Dendritic cell treated with granulocyte-macrophage colony-stimulating factor and Interleukin-4, amounts not matched to agents 40 ng/mL and 50 ng/mL, for 4 days (primary cell): Measurements from ENCODE around the gene PANK1.

Experiments used
- H3K27ac Mint-ChIP-seq: one replicate; pipeline ENCODE4 v1.8.0; 2022; ENCODE audit warnings: mild to moderate bottlenecking, mixed read lengths
- H3K27me3 Mint-ChIP-seq: one replicate; pipeline ENCODE4 v1.8.0; 2022; ENCODE audit warnings: mild to moderate bottlenecking, mixed read lengths
- H3K36me3 Mint-ChIP-seq: one replicate; pipeline ENCODE4 v1.8.0; 2022; ENCODE audit warnings: low read depth, mixed read lengths
- H3K4me1 Mint-ChIP-seq: one replicate; pipeline ENCODE4 v1.8.0; 2022; ENCODE audit warnings: low read depth, mixed read lengths
- H3K4me3 Mint-ChIP-seq: one replicate; pipeline ENCODE4 v1.8.0; 2022; ENCODE audit warnings: mild to moderate bottlenecking, moderate library complexity, mixed read lengths
- H3K9me3 Mint-ChIP-seq: one replicate; pipeline ENCODE4 v1.8.0; 2022; ENCODE audit warnings: mixed read lengths
- intact Hi-C: fragments of 100-400 bp; cut with micrococcal nuclease; formaldehyde crosslinking; loops from one replicate; pipeline ENCODE4 v1.15.0; 2022

Gene PANK1

GRCh38 chr10:89664203-89664602 is 19.2 kb upstream of the PANK1 start:
- Mint-ChIP-seq H3K4me3 (no peak overlapping the region), H3K9me3 (no peaks in the 10 kb centered on the region), H3K4me1 (peaks cover 9% of the 10 kb centered on the region), H3K27ac (no peak overlapping the region), H3K36me3 (no peaks in the 10 kb centered on the region), H3K27me3 (no peaks in the 10 kb centered on the region)
- intact Hi-C loops = no loop called here

- H3K4me1 Mint-ChIP-seq = no peaks in the 10 kb centered on the region
- no peaks in the 10 kb centered on the region for H3K9me3 Mint-ChIP-seq
- no peaks in the 10 kb centered on the region for H3K27me3 Mint-ChIP-seq
- intact Hi-C loops = no loop called here
- H3K27ac Mint-ChIP-seq = no peak overlapping the region
- H3K4me3 Mint-ChIP-seq = no peak overlapping the region
- H3K36me3 Mint-ChIP-seq = no peaks in the 10 kb centered on the region
These were observed 18.1 kb upstream of the PANK1 start for GRCh38 chr10:89663144-89663543.

- Mint-ChIP-seq H3K9me3 (no peaks in the 10 kb centered on the region), H3K4me3 (no peak overlapping the region), H3K4me1 (no peaks in the 10 kb centered on the region), H3K27ac (no peak overlapping the region), H3K36me3 (no peaks in the 10 kb centered on the region), H3K27me3 (no peaks in the 10 kb centered on the region)
- intact Hi-C loops = no loop called here
These were observed 17.6 kb upstream of the PANK1 start for GRCh38 chr10:89662596-89662995.

DNA sequence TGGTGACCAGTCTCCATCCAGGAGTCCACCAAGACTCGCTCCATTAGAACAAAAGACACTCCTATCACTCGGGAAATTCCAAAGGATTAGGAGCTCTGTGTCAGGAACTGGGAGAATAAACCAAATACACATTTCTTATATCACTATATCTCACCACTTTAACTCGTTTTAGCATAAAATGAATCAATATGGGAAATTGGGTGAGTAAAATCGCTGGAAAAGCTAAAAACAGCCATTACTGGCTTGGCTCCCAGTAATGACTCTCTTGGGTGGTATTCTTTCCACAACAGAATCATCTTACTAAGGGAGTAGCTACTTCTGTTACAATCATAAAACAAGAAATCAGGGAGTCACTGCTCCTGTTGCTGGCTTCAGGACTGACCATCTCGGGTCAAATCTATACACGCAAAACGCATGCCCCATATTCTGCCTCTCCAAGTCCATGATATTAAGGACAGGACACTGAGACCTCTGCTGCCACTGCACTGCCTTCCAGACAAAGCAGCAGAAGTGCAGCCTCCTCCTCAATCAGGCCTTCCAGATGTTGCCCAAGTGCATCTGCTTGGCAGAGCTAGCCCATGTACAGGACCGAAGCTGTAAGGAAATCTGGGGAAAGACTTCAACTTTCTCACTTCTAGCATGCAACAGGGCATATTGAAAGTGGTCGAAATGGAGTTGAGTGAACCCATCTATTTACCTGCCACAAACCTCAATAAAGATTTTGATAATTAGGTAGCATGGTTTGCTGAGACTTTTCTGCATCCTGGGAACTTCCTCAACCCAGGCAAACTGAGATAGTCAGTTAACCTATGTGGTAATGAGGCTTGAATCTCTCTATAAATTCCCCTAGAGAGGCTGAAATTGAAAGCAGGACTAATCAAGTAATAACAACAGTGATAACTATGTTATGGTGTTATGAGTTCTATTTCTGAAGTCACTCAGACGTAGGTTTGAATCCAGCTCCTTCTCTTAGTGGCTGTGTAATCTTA is 14.4 kb upstream of the PANK1 start:
- Mint-ChIP-seq H3K4me1 (no peaks in the 10 kb centered on the region), H3K27ac (no peak overlapping the region), H3K9me3 (no peaks in the 10 kb centered on the region), H3K4me3 (no peak overlapping the region), H3K27me3 (no peaks in the 10 kb centered on the region), H3K36me3 (no peaks in the 10 kb centered on the region)
- intact Hi-C loops = no loop called here

- Mint-ChIP-seq H3K4me1 (peaks cover 7% of the 10 kb centered on the region), H3K27me3 (no peaks in the 10 kb centered on the region), H3K4me3 (no peak overlapping the region), H3K27ac (no peak overlapping the region), H3K36me3 (no peaks in the 10 kb centered on the region), H3K9me3 (no peaks in the 10 kb centered on the region)
- intact Hi-C loops = no loop called here
These were observed 12.3 kb upstream of the PANK1 start for GRCh38 chr10:89657302-89657701.

DNA sequence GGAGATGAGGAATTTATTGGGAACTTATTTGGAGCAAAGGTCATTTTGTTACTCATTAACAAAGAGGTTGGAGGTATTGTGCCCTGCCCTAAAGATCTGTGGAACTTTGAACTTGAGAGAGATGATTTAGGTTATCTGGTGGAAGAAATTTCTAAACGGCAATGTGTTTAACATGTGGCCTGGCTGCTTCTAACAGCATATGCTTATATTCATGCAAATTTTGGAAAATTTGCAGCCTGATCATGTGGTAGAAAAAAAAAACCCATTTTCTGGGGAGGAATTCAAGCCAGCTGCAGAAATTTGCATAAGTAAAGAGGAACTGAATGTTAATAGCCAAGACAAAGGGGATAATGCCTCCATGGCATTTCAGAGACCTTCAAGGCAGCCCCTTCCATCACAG is 10.7 kb upstream of the PANK1 start:
- Mint-ChIP-seq H3K4me3 (no peak overlapping the region), H3K27me3 (no peaks in the 10 kb centered on the region), H3K9me3 (no peaks in the 10 kb centered on the region), H3K27ac (no peak overlapping the region), H3K4me1 (peaks cover 10% of the 10 kb centered on the region), H3K36me3 (no peaks in the 10 kb centered on the region)
- intact Hi-C loops = no loop called here

DNA sequence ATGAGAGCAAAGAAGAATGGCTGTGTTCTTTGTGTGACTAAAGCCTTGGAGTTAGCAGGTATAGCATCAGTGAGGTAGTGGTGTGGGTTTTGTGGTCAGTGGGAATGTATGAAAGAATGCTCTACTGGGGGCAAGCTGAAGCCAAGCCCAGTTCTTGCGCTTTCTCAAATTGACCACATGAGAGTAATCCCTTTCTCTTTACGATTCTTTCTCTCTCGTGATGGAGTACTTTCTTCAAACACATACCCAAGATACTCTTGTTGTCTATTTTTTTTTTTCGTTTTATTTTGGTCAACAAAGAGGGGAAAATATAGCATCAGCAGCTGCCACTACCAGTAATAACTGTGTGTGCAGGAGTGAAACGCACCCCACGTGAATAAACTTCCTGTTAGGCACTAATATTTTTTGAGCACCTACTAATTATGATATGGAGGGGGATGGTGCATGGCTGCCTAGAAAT is 8.4 kb upstream of the PANK1 start:
- peaks cover 7% of the 10 kb centered on the region for H3K27me3 Mint-ChIP-seq

GRCh38 chr10:89652806-89653370 is 7.8 kb upstream of the PANK1 start:
- peaks cover 9% of the 10 kb centered on the region for H3K27me3 Mint-ChIP-seq
- no peak overlapping the region for H3K4me3 Mint-ChIP-seq
- H3K9me3 Mint-ChIP-seq = no peaks in the 10 kb centered on the region
- H3K4me1 Mint-ChIP-seq = peaks cover 10% of the 10 kb centered on the region
- intact Hi-C loops = no loop called here
- H3K27ac Mint-ChIP-seq = no peak overlapping the region
- H3K36me3 Mint-ChIP-seq = no peaks in the 10 kb centered on the region

More for the DNA sequence above, 8.4 kb upstream of the PANK1 start:
- no peaks in the 10 kb centered on the region for H3K9me3 Mint-ChIP-seq
- H3K4me3 Mint-ChIP-seq = no peak overlapping the region
- H3K36me3 Mint-ChIP-seq = no peaks in the 10 kb centered on the region
- intact Hi-C loops = no loop called here
- H3K4me1 Mint-ChIP-seq = peaks cover 10% of the 10 kb centered on the region
- no peak overlapping the region for H3K27ac Mint-ChIP-seq

GRCh38 chr10:89651916-89652573 is 7.0 kb upstream of the PANK1 start:
- Mint-ChIP-seq H3K36me3 (no peaks in the 10 kb centered on the region), H3K9me3 (no peaks in the 10 kb centered on the region), H3K4me1 (peaks cover 13% of the 10 kb centered on the region), H3K4me3 (no peak overlapping the region), H3K27me3 (peaks cover 9% of the 10 kb centered on the region), H3K27ac (no peak overlapping the region)
- intact Hi-C loops = no loop called here

DNA sequence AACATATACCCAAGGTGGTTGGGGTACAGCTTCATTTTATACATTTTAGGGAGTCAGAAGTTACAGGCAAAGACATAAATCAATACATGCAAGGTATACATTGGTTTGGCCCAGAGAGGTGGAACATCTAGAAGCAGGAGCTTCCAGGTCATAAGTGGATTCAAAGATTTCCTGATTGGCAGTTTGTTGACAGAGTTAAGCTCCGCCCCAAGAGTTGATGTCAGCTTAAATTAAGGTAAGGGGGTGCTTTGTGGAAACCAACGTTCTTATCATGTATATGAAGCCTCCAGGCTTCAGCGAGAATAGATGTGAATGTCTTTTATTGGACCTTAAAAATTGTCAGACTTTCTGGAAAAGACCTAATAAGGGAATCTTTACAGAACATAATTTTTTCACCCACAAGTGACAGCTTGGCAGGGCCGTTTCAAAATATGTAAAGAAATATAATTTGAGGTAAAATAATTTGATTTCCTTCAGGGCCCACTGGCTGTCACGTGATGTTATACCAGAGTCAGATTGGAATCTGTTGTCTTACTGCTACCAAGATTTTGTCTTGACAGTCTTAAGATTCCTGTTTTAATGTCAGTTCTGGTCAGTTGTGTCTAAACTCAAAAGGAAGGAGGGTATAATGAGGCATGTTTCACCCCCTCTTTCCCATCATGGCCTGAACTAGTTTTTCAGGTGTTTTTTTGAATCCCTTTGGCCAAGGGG is 6.3 kb upstream of the PANK1 start:
- Mint-ChIP-seq H3K4me3 (no peak overlapping the region), H3K4me1 (peaks cover 20% of the 10 kb centered on the region), H3K36me3 (no peaks in the 10 kb centered on the region), H3K27me3 (peaks cover 14% of the 10 kb centered on the region), H3K27ac (no peak overlapping the region), H3K9me3 (no peaks in the 10 kb centered on the region)
- intact Hi-C loops = no loop called here

DNA sequence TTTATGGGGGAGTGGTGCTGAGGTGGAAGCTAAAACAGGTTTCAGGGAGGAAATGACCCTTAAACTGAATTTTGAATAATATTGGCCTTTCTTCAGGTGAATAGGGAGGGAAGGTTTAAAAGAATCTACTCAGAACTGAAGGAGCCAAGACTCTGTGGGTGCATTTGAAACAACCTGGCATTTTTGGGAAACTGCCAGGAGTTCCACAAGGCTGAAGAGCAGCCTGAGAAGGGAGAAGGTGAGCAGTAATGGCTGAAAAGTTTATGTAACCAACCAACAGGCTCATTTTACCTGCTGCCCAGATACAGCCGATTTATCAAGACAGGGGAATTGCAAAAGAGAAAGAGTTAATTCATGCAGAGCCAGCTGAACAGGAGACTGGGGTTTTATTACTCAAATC is 4.0 kb upstream of the PANK1 start:
- Mint-ChIP-seq H3K9me3 (no peaks in the 10 kb centered on the region), H3K4me3 (no peak overlapping the region), H3K27ac (no peak overlapping the region), H3K36me3 (no peaks in the 10 kb centered on the region), H3K27me3 (peaks cover 18% of the 10 kb centered on the region), H3K4me1 (peaks cover 29% of the 10 kb centered on the region)
- intact Hi-C loops = no loop called here

GRCh38 chr10:89648074-89648473 is 3.0 kb upstream of the PANK1 start:
- no peaks in the 10 kb centered on the region for H3K36me3 Mint-ChIP-seq
- intact Hi-C loops = no loop called here
- no peak overlapping the region for H3K27ac Mint-ChIP-seq
- H3K27me3 Mint-ChIP-seq = peaks cover 18% of the 10 kb centered on the region
- H3K9me3 Mint-ChIP-seq = no peaks in the 10 kb centered on the region
- H3K4me1 Mint-ChIP-seq = peaks cover 29% of the 10 kb centered on the region
- H3K4me3 Mint-ChIP-seq = no peak overlapping the region

GRCh38 chr10:89646889-89647657 is 2.0 kb upstream of the PANK1 start:
- Mint-ChIP-seq H3K36me3 (no peaks in the 10 kb centered on the region), H3K27me3 (peaks cover 18% of the 10 kb centered on the region), H3K4me1 (peaks cover 20% of the 10 kb centered on the region), H3K27ac (no peak overlapping the region), H3K4me3 (no peak overlapping the region), H3K9me3 (no peaks in the 10 kb centered on the region)
- intact Hi-C loops = no loop called here
